Activated naive CD8-positive, alpha-beta T cell treated with anti-CD3 and anti-CD28 coated beads for 36 hours (primary cell): ENCODE measurements around the gene CACNA1C. TPM values are rescaled to one million over a fixed set of nuclear protein-coding genes. Genes with fewer than 3 reads are reported as not detected.

Experiments used
- DNase-seq: peaks from one replicate; pipeline ENCODE4 v3.0.0; 2021
- H3K27ac Mint-ChIP-seq: one replicate; pipeline ENCODE4 v1.8.0; 2022; ENCODE audit warnings: mild to moderate bottlenecking, moderate library complexity, mixed read lengths
- H3K27me3 Mint-ChIP-seq: one replicate; pipeline ENCODE4 v1.8.0; 2022; ENCODE audit warnings: mild to moderate bottlenecking, mixed read lengths
- H3K36me3 Mint-ChIP-seq: one replicate; pipeline ENCODE4 v1.8.0; 2021; ENCODE audit warnings: mild to moderate bottlenecking, mixed read lengths
- H3K4me1 Mint-ChIP-seq: one replicate; pipeline ENCODE4 v1.8.0; 2021; ENCODE audit warnings: mixed read lengths
- H3K4me3 Mint-ChIP-seq: one replicate; pipeline ENCODE4 v1.8.0; 2022; ENCODE audit warnings: mild to moderate bottlenecking, moderate library complexity, mixed read lengths
- H3K9me3 Mint-ChIP-seq: one replicate; pipeline ENCODE4 v1.8.0; 2022; ENCODE audit warnings: mixed read lengths
- total RNA-seq, 2 experiments: library from RNA; stranded (reverse); gene quantifications; one replicate each; pipeline ENCODE4 v1.2.3, GENCODE V29; 2021

The CACNA1C gene
- total RNA-seq, 2 experiments from 2014 or later: 0.02 to 0.14 TPM

GRCh38 chr12:2108975-2109671 lies 56.3 kb downstream of the CACNA1C start:
- no peak overlapping the region for H3K4me3 Mint-ChIP-seq
- H3K36me3 Mint-ChIP-seq: no peaks in the 10 kb centered on the region
- no peaks in the 10 kb centered on the region for H3K27me3 Mint-ChIP-seq
- no peaks in the 10 kb centered on the region for H3K9me3 Mint-ChIP-seq
- no peaks in the 10 kb centered on the region for H3K4me1 Mint-ChIP-seq
- no peak for DNase-seq
- no peak overlapping the region for H3K27ac Mint-ChIP-seq

GRCh38 chr12:2110127-2110526 lies 57.3 kb downstream of the CACNA1C start:
- Mint-ChIP-seq H3K4me1 (no peaks in the 10 kb centered on the region), H3K27me3 (no peaks in the 10 kb centered on the region), H3K27ac (no peak overlapping the region), H3K36me3 (no peaks in the 10 kb centered on the region), H3K4me3 (no peak overlapping the region), H3K9me3 (no peaks in the 10 kb centered on the region)
- no peak for DNase-seq

GRCh38 chr12:2110849-2111566 lies 58.2 kb downstream of the CACNA1C start:
- Mint-ChIP-seq H3K9me3 (no peaks in the 10 kb centered on the region), H3K36me3 (no peaks in the 10 kb centered on the region), H3K4me3 (no peak overlapping the region), H3K27ac (no peak overlapping the region), H3K4me1 (no peaks in the 10 kb centered on the region), H3K27me3 (no peaks in the 10 kb centered on the region)
- no peak for DNase-seq

- no peak overlapping the region for H3K27ac Mint-ChIP-seq
- H3K4me3 Mint-ChIP-seq: no peak overlapping the region
- DNase-seq: no peak
- H3K9me3 Mint-ChIP-seq: no peaks in the 10 kb centered on the region
- H3K27me3 Mint-ChIP-seq: no peaks in the 10 kb centered on the region
- no peaks in the 10 kb centered on the region for H3K4me1 Mint-ChIP-seq
- H3K36me3 Mint-ChIP-seq: no peaks in the 10 kb centered on the region
Measured at GRCh38 chr12:2111826-2112225, 59.0 kb downstream of the CACNA1C start.

GRCh38 chr12:2112401-2112800 lies 59.6 kb downstream of the CACNA1C start:
- no peaks in the 10 kb centered on the region for H3K27me3 Mint-ChIP-seq
- no peak for DNase-seq
- no peaks in the 10 kb centered on the region for H3K36me3 Mint-ChIP-seq
- no peaks in the 10 kb centered on the region for H3K4me1 Mint-ChIP-seq
- no peak overlapping the region for H3K4me3 Mint-ChIP-seq
- no peak overlapping the region for H3K27ac Mint-ChIP-seq
- H3K9me3 Mint-ChIP-seq: no peaks in the 10 kb centered on the region

- DNase-seq: no peak
- no peaks in the 10 kb centered on the region for H3K9me3 Mint-ChIP-seq
- H3K4me3 Mint-ChIP-seq: no peak overlapping the region
- H3K27ac Mint-ChIP-seq: no peak overlapping the region
- no peaks in the 10 kb centered on the region for H3K4me1 Mint-ChIP-seq
- no peaks in the 10 kb centered on the region for H3K36me3 Mint-ChIP-seq
- no peaks in the 10 kb centered on the region for H3K27me3 Mint-ChIP-seq
Measured at GRCh38 chr12:2113119-2113912, 60.5 kb downstream of the CACNA1C start.

- no peaks in the 10 kb centered on the region for H3K27me3 Mint-ChIP-seq
- no peak for DNase-seq
- H3K36me3 Mint-ChIP-seq: no peaks in the 10 kb centered on the region
- no peaks in the 10 kb centered on the region for H3K9me3 Mint-ChIP-seq
- H3K4me1 Mint-ChIP-seq: no peaks in the 10 kb centered on the region
- no peak overlapping the region for H3K4me3 Mint-ChIP-seq
- H3K27ac Mint-ChIP-seq: no peak overlapping the region
Measured at GRCh38 chr12:2114071-2114470, 61.3 kb downstream of the CACNA1C start.

- H3K9me3 Mint-ChIP-seq: no peaks in the 10 kb centered on the region
- no peak overlapping the region for H3K27ac Mint-ChIP-seq
Measured at GRCh38 chr12:2115101-2115845, 62.5 kb downstream of the CACNA1C start.

GRCh38 chr12:2117541-2117940 lies 64.8 kb downstream of the CACNA1C start:
- H3K4me3 Mint-ChIP-seq: no peak overlapping the region
- no peaks in the 10 kb centered on the region for H3K36me3 Mint-ChIP-seq
- H3K9me3 Mint-ChIP-seq: no peaks in the 10 kb centered on the region
- no peaks in the 10 kb centered on the region for H3K4me1 Mint-ChIP-seq
- no peaks in the 10 kb centered on the region for H3K27me3 Mint-ChIP-seq
- no peak for DNase-seq
- no peak overlapping the region for H3K27ac Mint-ChIP-seq

More at GRCh38 chr12:2115101-2115845, 62.5 kb downstream of the CACNA1C start:
- DNase-seq: no peak
- H3K36me3 Mint-ChIP-seq: no peaks in the 10 kb centered on the region
- no peaks in the 10 kb centered on the region for H3K4me1 Mint-ChIP-seq
- H3K27me3 Mint-ChIP-seq: no peaks in the 10 kb centered on the region
- no peak overlapping the region for H3K4me3 Mint-ChIP-seq

GRCh38 chr12:2118061-2118460 lies 65.3 kb downstream of the CACNA1C start:
- Mint-ChIP-seq H3K36me3 (no peaks in the 10 kb centered on the region), H3K9me3 (no peaks in the 10 kb centered on the region), H3K4me3 (no peak overlapping the region), H3K4me1 (no peaks in the 10 kb centered on the region), H3K27ac (no peak overlapping the region), H3K27me3 (no peaks in the 10 kb centered on the region)
- DNase-seq: no peak

- Mint-ChIP-seq H3K9me3 (no peaks in the 10 kb centered on the region), H3K36me3 (no peaks in the 10 kb centered on the region), H3K27ac (no peak overlapping the region), H3K4me3 (no peak overlapping the region), H3K27me3 (no peaks in the 10 kb centered on the region), H3K4me1 (no peaks in the 10 kb centered on the region)
- no peak for DNase-seq
Measured at GRCh38 chr12:2118481-2119255, 65.9 kb downstream of the CACNA1C start.

- DNase-seq: no peak
- Mint-ChIP-seq H3K36me3 (no peaks in the 10 kb centered on the region), H3K27me3 (no peaks in the 10 kb centered on the region), H3K9me3 (no peaks in the 10 kb centered on the region), H3K4me1 (no peaks in the 10 kb centered on the region), H3K4me3 (no peak overlapping the region), H3K27ac (no peak overlapping the region)
Measured at GRCh38 chr12:2119266-2119665, 66.5 kb downstream of the CACNA1C start.

- no peak for DNase-seq
Measured at GRCh38 chr12:2120982-2121758, 68.4 kb downstream of the CACNA1C start.

More at GRCh38 chr12:2120982-2121758, 68.4 kb downstream of the CACNA1C start:
- H3K27ac Mint-ChIP-seq: no peak overlapping the region
- H3K4me1 Mint-ChIP-seq: no peaks in the 10 kb centered on the region
- H3K4me3 Mint-ChIP-seq: no peak overlapping the region
- H3K36me3 Mint-ChIP-seq: no peaks in the 10 kb centered on the region
- H3K9me3 Mint-ChIP-seq: no peaks in the 10 kb centered on the region
- no peaks in the 10 kb centered on the region for H3K27me3 Mint-ChIP-seq
